Cerebellar cortex (tissue), 1 donor: ENCODE results near the gene NCKAP5L.
"Not testable (repeated sequence)": the region's sequence is repeated elsewhere in the genome, so short reads cannot be mapped to it uniquely, and the experiment has no call there.

ENCODE experiments used
- DNase-seq: peaks from one replicate; pipeline ENCODE4 v3.0.0-alpha.2; 2015; ENCODE audit warnings: low spot score

Gene NCKAP5L

GRCh38 chr12:49777341-49777740 lies 50.9 kb downstream of the NCKAP5L start:
- DNase-seq: no peak

- DNase-seq: no peak
These were observed 51.4 kb downstream of the NCKAP5L start for GRCh38 chr12:49776858-49777257.

GRCh38 chr12:49776413-49776812 lies 51.8 kb downstream of the NCKAP5L start:
- peak; percentile 71 for DNase-seq

- DNase-seq: not testable (repeated sequence)
These were observed 55.1 kb downstream of the NCKAP5L start for GRCh38 chr12:49773102-49773501.

GRCh38 chr12:49767333-49767732 lies 60.9 kb downstream of the NCKAP5L start:
- DNase-seq: no peak

GRCh38 chr12:49766115-49766455 lies 62.1 kb downstream of the NCKAP5L start:
- no peak for DNase-seq

GRCh38 chr12:49764126-49764525 lies 64.1 kb downstream of the NCKAP5L start:
- no peak for DNase-seq

- peak; percentile 68 for DNase-seq
These were observed 65.1 kb downstream of the NCKAP5L start for GRCh38 chr12:49763006-49763591.

GRCh38 chr12:49762468-49762847 lies 65.8 kb downstream of the NCKAP5L start:
- no peak for DNase-seq

- DNase-seq: no peak
These were observed 66.3 kb downstream of the NCKAP5L start for GRCh38 chr12:49761677-49762467.

GRCh38 chr12:49750996-49751393 lies 77.2 kb downstream of the NCKAP5L start:
- DNase-seq: no peak

- DNase-seq: no peak
These were observed 77.9 kb downstream of the NCKAP5L start for GRCh38 chr12:49750027-49750995.

- no peak for DNase-seq
These were observed 79.4 kb downstream of the NCKAP5L start for GRCh38 chr12:49748800-49749199.

- no peak for DNase-seq
These were observed 79.9 kb downstream of the NCKAP5L start for GRCh38 chr12:49748306-49748705.

GRCh38 chr12:49744363-49744885 lies 83.8 kb downstream of the NCKAP5L start:
- no peak for DNase-seq

- peak; percentile 52 for DNase-seq
These were observed 86.2 kb downstream of the NCKAP5L start for GRCh38 chr12:49741882-49742620.
